SHP77 (cell line): ENCODE results near the gene CDKAL1.
"Not testable (repeated sequence)": the region's sequence is repeated elsewhere in the genome, so short reads cannot be mapped to it uniquely, and the experiment has no call there.

Source experiments
- DNase-seq, 2 experiments: peaks; one replicate each; lab custom pipeline; 2025; lab: John Stamatoyannopoulos, UW

CDKAL1 gene

GRCh38 chr6:20594299-20594853, 60.1 kb downstream of the CDKAL1 start:
- DNase-seq, result not testable (repeated sequence)

- no peak for DNase-seq
These were observed 65.2 kb downstream of the CDKAL1 start for GRCh38 chr6:20599302-20600051.

DNA sequence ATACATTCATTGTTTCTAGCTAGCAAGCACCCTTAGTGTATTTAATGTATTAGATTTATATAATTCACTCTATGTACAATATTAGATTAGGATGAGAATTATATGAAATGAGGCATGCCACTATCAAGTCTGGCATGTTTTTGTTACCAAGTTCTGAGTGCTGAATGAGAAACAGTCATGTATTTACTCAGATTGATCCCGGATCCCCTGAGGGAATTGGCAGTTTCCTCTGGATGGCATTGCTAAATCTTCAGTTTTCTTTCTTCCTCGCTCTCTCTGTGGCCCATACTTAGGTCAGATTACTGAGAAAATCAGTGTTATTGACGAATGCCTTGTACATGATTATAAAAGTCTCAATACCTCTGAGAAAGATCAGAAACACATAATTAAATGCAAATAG, 66.6 kb downstream of the CDKAL1 start:
- DNase-seq, result no peak

GRCh38 chr6:20604159-20604558, 69.9 kb downstream of the CDKAL1 start:
- no peak for DNase-seq

GRCh38 chr6:20605061-20605460, 70.8 kb downstream of the CDKAL1 start:
- no peak for DNase-seq

- DNase-seq, result no peak
These were observed 71.3 kb downstream of the CDKAL1 start for GRCh38 chr6:20605581-20605980.

DNA sequence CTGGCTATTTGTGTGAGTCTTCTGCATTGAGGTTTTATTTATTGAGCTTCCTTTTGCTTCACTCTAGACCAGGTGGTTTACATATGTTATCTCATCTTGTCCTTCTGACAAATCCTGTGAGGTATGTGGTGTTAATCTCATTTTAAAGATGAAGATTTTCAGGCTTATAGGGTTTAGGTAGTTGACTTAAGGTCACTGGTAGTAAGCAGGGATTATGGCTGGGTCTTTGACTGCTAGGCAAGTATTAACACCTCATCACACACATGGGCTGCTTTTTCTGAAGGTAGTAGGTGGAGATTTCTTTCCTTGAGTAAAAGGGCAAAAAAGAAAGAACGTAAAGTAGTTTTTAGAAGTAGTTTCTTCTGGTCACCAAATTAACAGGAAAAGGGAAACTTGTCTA, 72.6 kb downstream of the CDKAL1 start:
- DNase-seq, result no peak

DNA sequence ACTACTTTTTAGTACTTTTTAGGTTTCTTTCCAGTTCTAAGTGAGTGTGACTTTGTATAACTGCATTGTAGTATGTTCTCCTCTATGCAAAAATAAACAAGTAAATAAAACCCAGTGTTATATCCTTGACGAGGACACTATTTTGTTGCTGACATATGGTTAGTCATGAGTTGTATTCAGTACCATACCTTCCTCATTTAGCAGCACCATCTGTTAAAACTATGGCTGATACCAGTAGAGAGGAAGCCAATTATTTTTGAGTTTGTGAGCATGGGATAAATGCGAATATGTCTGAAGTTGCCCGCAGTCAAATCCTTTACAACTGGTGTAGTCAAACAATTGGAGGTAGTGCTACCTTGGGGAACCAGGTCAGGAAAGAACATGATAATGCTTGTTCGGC, 74.1 kb downstream of the CDKAL1 start:
- DNase-seq, result no peak

- DNase-seq, result no peak
These were observed 74.6 kb downstream of the CDKAL1 start for GRCh38 chr6:20608905-20609304.

- DNase-seq, result not testable (repeated sequence)
These were observed 75.7 kb downstream of the CDKAL1 start for GRCh38 chr6:20609924-20610323.

DNA sequence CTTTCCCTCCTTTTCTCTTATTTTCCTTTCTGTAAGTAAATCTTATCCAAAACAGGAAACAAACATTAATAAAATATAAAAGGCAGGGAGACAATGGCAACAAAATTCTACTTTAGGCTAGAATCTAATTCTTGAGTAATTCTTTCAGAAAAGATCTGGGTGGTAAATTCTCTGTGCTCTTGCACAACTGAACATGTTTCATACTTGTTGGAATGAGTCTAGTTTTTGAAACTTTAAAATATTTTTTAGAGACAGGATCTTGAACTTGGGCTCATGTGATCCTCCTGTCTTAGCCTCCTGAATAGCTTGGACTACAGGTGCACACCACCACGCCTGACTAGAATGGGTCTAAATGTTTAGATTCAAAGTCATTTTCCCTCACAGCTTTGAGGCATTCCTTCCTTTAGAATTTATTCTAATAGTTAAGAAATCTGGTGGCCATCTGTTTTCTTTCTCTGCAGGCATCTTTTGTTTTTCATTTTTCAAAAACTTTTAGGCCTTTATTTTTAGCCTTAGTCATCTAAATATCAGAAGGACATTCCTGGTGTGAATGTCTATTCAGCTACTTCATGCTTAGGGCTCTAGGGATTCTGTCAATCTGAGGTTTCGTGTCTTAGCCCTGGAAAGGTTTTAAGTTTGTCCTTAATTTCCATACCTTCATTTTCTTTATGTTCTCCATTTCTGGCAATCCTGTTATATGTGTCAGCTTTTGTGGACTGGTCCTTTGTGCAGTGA, 76.5 kb downstream of the CDKAL1 start:
- no peak for DNase-seq

- not testable (repeated sequence) for DNase-seq
These were observed 83.3 kb downstream of the CDKAL1 start for GRCh38 chr6:20617537-20617936.

GRCh38 chr6:20620043-20620442, 85.8 kb downstream of the CDKAL1 start:
- no peak for DNase-seq

- DNase-seq, result no peak
These were observed 89.5 kb downstream of the CDKAL1 start for GRCh38 chr6:20623761-20624160.

GRCh38 chr6:20626165-20626564, 91.9 kb downstream of the CDKAL1 start:
- DNase-seq, result no peak

DNA sequence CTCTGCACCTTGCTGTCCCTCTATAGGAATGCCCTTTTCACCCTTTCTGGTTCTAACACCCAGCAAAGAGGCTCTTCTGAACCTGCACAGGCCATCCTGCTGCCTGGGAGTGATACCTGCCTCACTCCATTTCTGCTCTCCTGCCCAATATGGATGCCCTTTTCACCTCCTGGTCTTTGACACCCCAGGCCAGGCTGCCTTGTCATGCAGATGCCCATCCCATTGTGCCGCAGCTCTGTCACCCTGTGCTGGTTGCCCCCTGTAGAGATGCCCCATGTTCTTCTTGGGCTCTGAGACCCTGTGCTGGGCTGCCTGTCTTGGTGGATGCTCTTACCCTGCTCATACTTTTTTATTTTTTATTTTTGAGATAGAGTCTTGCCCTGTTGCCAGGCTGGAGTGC, 95.3 kb downstream of the CDKAL1 start:
- no peak for DNase-seq

DNA sequence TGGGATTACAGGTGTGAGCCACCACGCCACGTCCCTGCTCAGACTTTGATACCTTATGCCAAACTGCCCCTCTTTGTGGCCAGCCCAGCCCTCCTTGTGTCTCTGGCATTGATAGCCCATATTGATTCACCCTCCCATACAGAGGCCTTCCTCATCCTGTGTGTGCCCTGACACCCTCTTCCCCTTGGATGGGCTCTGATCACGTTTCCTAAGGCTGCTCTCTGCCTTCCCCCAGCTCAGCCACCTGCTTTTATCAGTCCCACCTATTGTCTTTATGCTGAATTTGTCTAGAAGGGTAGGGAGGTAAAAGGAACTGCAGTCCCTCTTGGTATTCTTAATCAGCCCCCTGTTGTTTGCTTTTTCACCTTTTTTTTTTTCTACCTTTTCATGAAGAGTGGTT, 95.9 kb downstream of the CDKAL1 start:
- DNase-seq, result no peak

- DNase-seq, result peak; percentile 14 to 24
These were observed 96.6 kb downstream of the CDKAL1 start for GRCh38 chr6:20630617-20631548.

DNA sequence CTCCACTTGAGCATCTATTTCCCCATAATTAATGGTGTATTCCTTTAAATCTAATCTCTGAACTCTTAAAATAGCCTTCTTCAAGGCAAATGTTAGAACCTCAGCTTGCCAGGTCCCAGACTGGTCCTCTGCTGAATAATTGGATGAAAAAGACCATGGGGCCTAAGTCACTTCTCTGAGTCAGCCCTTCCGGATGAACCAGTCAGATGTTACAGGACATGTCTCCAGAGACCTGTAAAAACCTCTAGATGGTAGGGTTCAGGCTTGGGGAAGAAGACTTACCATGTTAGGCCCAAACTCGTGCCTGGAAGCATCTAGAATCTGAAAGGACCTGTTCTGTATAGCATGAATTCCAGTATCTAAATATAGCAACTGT, 97.3 kb downstream of the CDKAL1 start:
- DNase-seq, result no peak

- DNase-seq, result peak in 1 of 2 experiments; percentile 0
These were observed 98.4 kb downstream of the CDKAL1 start for GRCh38 chr6:20632696-20633095.

DNA sequence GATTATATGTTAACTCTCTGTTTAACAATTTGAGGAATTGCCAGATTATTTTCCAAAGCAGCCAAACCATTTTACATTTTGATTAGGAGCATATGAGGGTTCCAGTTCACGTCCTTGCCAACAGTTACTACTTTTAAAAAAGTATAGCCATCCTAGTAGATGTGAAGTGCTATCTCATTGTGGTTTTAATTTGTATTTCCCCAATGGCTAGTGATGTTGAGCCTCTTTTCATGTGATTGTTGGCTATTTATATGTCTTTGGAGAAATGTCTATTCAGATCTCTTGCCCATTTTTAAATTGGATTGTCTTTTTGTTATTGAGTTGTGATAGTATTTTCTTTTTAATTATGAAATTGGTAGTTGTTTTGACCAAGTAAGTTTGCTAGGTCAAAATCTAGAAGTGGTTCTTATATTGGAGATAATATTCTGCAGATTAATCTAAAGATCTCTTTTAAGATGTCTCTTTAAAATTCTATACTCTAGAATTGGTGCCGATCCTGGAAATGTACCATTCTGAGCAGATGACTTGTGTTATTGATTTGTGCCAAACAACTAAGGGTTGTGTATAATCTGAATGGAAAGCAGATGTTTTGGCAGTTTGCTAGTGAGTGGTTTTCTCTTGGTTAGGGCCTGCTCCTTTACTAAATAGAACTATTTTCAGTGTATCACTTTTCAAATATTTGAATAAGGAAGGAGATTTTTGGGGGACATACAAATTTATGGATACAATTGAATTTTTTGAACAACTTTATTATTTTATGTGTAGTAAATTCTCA, 99.5 kb downstream of the CDKAL1 start:
- no peak for DNase-seq
